Occipital lobe (tissue), 2 donors: ENCODE data around the gene CCR9. TPM values are rescaled to one million over a fixed set of nuclear protein-coding genes. Genes with fewer than 3 reads are reported as not detected.
"Not testable (repeated sequence)": the region's sequence is repeated elsewhere in the genome, so short reads cannot be mapped to it uniquely, and the experiment has no call there.

ENCODE experiments used
- DNase-seq: peaks from one replicate; lab custom pipeline; 2025; lab: John Stamatoyannopoulos, UW
- total RNA-seq: library from RNA; depleted of rRNA; stranded (reverse); fragments of >200 nt; gene quantifications from one replicate; pipeline ENCODE4 v1.2.3, GENCODE V29; 2014

The CCR9 gene, protein sequence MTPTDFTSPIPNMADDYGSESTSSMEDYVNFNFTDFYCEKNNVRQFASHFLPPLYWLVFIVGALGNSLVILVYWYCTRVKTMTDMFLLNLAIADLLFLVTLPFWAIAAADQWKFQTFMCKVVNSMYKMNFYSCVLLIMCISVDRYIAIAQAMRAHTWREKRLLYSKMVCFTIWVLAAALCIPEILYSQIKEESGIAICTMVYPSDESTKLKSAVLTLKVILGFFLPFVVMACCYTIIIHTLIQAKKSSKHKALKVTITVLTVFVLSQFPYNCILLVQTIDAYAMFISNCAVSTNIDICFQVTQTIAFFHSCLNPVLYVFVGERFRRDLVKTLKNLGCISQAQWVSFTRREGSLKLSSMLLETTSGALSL
- total RNA-seq: 0.16 TPM

DNA sequence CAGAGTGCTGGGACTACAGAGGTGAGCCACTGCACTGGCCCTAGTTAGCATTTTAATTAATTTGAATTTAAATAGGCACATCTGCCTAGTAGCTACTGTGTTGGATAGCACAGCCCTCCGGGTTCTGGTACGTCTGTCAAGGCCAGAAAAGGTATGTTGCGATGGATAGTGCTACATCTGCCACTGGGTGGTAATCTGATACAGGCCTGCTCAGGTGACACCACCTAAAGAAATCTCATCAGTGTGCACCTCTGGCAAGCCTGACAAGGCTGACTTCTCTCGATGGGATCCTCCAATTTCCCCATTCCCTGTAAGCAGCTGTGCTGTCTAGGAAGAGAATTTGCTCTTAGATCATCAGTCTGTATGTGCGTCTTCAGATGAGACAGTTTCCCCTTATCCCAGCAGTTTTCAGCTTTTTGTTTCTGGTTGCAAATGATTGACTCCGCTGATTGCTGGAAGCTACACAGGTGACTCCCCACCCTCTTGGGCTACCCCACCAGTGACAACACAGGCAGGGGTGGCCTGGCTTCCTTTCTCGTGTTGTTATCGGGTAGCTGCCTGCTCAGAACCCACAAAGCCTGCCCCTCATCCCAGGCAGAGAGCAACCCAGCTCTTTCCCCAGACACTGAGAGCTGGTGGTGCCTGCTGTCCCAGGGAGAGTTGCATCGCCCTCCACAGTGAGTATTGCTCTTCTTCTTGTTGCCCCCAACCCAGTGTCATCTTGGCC, at the start of gene CCR9:
Gene CCR9, plus strand, starts transcription at position 565 of the 727 bp plus-strand sequence. CDS start 8,391 bp downstream, outside the sequence.
- DNase-seq: no peak

DNA sequence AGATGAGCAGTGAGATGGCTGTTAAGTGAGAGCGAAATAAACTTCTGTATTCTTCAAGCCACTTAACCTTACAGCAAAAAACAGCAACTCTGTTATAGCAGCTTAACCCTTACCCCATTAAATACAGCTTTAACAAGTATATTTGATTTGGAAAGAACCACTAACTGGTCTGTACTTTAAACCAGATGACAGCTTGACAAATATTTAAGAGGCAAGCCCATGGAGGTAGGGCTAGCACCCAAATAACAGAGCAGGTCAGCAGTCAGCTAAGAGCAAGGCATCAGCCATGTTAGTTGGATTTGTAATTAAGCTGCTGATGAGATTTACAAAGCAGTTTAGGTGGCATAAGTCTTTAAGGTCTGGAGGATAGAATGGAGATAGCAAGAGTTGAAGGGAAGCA, 47.9 kb upstream of the CCR9 start:
- no peak for DNase-seq

DNA sequence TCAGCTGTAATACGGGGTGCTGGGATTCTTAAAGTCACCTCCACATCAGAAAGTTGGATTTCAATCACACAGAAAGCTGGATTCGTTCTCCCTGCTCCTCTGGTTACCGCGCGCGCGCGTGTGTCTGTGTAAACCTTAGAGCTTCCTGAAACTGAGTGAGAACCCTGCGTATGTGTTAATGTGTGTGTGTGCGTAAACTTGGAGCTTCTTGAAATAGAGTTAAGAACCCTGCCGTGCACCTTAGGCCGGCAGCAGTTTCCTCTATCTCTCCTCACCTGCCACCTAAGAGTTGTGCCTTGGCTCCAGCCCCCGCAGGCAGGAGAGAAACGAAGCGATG, 45.0 kb upstream of the CCR9 start:
- DNase-seq: no peak

DNA sequence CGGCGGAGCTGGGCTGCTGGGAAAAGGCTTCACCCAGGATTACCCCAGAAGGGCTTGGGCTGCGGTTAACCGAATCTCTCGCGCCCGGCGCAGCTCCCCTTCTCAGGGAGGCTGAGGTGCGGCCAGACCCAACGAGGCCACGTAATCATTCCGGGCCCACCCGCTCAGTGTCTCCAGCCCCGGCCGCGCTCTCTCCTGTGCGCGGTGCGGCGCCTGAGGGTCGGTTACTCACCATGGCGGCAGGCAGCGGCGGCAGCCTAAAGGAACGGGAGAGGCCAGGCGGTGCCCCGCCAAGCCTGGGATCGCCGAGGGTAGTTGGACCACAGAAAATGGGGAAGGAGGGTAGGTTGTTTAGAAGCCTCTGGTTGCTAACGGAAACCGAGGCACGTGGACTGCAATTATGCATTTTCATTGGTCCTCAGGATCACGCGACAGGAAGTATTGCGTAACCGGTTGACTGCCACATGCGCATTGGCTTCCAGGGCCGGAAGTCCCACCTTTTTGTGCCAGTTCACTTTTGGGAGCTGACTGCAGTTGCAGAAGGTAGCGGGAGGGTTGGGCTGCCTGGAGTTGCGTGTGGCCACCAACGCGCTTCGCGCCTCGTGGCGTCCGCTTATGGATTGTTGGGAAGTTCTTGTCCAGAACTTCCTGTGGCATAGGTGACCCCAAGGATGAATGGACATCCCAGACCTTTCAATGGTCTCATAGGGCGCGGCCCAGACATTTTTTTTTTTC, 44.4 kb upstream of the CCR9 start, which contains the start of gene LZTFL1:
Gene LZTFL1, minus strand, starts transcription at position 363 of the 735 bp plus-strand sequence. Its CDS starts 128 bp downstream, at position 235.
- DNase-seq: peak; percentile 83

DNA sequence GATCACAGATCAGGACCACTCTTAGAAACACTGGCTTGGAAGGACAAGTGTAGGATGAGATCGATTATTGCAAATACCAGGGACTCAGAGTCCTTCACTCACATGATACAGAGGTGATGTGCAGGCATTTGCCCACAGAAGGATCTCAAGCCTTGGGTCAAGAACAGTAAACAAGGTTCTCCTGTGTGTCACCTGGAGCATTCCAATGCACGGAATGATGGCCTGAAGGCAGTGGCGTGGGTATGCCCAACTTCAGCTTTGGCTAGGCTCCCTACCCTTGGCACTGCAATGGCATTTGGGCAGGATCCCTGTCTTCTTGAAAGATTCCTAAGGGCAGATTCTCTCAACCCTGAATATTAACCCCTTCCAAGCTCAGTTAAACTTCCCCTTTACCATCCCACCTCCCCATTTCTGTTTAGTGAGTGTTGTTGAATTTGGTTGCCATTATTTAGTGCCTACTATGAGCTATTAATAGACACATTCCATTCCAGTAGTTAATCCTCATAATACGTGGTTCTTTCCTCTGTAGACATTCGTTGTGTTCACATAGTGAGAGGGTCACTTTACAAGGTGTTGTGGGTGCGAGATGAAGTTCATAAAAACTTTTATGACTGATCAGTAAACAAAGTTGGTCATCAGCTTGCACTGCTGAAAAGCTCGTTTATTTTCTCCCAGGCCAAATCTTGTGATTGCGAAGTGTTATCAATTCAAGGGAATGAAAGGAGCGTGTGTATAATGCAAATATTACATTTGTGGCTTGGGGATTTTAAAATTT, 43.3 kb upstream of the CCR9 start:
- DNase-seq: no peak

DNA sequence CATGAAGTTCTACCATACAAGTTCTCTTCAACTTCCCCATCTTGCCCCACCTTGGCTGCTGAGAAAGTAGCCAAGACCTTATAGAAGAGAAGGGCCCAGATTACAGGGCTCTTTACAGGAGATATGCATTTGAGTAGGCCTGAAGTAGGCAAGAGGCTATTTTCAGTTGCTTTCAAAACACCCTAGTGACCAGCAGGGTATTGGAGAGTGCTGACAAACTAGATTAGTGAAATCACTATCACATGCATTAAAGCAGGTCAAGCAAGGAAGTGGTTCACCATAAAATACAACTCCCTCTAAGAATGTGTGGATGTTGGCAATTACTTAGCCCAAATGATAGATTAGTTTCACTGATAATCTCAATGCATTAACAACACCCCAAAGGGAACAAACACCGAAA, 41.7 kb upstream of the CCR9 start:
- no peak for DNase-seq

DNA sequence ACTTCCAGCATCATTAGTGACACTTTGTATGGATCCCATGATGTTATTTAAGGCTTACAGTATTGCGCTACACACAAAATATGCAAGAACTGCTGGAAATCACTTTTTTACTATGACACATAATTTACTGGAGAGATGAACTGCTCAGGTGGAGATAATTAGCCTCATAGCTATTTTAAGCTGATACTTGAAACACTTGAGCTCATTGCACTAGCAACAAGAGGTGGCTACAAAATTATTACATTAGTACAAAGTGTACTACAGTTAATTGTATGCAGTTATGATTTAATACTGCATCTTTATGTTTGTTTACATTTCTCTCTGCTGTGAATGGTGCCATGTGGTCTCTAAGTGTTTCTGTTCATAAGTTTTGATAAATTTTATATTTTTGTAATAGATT, 38.0 kb upstream of the CCR9 start:
- no peak for DNase-seq

DNA sequence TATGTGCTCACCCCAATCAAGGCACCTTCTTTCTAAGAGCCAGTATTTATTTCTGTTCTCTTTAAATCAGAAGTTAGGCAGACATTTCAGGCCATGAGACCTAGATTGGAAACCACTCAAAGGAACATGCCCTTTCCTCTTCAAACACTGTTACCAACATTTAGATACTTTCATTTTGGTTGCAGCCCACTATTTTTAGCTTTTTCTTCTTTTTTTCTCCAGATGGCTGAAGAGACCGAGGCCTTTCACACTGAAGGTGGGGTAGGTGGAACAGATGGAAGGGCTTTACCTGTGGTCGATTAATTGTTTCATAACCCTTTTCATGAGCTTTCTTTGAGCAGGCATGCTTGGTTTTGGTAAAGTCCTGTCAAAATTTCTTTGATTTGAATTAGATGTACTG, 33.5 kb upstream of the CCR9 start:
- no peak for DNase-seq

DNA sequence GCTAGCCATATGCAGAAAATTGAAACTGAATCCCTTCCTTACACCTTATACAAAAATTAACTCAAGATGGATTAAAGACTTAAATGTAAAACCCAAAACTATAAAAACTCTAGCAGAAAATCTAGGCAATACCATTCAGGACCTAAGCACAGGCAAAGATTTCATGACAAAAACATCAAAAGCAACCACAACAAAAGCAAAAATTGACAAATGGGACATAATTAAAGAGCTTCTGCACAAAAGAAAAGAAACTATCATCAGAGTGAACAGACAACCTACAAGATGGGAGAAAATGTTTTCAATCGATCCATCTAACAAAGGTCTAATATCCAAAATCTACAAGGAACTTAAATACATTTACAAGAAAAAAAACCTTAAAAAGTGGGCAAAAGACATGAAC, 30.0 kb upstream of the CCR9 start:
- DNase-seq: not testable (repeated sequence)

DNA sequence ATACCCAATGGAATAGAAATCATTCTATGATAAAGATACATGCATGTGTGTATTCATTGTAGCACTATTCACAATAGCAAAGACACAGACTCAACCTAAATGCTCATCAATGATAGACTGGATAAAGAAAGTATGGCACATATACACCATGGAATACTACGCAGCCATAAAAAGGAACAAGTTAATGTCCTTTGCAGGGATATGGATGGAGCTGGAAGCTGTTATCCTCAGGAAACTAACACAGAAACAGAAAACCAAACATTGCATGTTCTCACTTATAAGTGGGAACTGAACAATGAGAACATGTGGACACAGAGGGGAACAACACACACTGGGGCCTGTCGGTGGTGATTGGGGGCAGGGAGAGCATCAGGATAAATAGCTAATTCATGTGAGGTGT, 29.3 kb upstream of the CCR9 start:
- not testable (repeated sequence) for DNase-seq

DNA sequence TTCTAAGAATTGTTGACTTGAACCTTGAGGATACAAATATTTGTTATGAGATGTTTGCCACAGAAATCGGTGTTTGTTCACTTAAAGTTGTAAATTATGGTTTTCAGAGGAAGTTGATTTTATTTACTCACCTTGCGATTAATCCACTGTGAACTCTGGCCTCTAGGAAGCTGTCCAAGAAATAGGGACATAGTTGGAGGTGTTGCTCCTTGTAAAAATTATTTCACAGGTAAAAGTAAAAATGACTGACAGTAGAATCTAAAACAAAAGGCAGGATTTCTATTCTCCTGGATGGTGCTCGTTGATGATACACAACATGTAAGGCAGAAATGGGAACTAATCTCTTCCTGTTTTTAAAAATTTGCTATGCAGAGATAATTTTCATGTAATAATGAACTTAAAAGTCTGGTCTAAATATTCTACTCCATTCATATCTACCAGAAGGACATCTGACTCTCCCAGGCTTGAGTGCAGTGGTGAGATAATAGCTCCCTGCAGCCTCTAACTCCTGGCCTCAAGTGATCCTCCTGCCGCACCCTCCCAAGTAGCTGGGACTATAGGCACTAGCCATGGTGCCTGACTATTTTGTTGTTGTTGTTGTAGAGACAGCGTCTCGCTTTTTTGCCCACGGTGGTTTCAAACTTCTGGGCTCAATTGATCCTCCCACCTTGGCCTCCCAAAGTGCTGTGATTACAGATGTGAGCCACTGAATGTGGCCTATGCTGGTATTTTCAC, 27.4 kb upstream of the CCR9 start:
- no peak for DNase-seq

DNA sequence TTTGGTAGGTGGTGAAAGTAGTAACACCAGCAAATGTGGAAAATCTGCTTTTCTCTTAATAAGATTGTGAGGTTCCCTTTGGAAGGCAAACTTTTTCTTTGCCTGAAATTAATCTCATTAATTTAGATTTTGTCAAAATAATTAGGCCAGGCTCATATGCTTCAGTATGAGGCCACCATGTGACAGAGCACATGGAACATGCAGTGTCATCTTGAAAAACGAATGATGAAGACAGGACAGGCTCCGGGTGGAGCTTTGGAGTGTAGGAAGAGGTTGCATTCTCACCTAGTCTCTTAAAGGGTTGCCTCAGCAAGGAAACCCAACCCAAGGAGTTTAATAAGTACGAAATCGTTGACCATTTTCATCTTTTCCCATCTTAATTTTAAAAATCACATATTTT, 25.9 kb upstream of the CCR9 start:
- no peak for DNase-seq

DNA sequence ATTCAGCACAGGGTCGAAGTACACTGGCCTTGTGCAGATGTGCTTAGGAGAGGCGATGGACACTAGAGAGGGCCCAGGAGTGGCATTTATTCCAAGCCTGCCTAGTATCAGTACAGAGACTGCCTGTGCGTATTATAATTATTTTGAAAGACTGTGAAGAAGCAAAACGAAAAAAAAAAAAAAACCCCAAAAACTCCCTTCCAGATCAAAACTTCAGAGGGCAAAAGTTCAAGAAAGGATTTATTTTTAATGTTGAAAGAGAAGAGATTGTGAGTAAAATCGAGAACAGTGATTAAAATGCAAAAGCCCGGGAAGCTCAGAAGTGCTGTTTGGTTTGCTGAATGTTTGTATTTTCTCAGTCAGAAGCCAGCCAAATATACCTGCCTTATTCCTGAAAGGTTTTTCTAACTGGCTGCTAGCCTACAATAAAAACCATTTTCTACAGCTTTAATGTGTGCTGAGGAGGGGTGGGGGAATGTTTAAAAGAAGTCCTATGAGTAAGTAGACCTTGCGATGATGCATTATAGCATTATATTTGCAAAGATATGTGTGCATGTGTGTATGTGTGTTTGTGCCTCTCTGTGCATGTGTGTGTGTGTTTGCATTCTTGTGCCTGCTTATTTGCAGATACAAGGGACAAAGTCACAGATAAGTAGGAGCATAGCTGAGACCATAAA, 25.2 kb upstream of the CCR9 start:
- no peak for DNase-seq

DNA sequence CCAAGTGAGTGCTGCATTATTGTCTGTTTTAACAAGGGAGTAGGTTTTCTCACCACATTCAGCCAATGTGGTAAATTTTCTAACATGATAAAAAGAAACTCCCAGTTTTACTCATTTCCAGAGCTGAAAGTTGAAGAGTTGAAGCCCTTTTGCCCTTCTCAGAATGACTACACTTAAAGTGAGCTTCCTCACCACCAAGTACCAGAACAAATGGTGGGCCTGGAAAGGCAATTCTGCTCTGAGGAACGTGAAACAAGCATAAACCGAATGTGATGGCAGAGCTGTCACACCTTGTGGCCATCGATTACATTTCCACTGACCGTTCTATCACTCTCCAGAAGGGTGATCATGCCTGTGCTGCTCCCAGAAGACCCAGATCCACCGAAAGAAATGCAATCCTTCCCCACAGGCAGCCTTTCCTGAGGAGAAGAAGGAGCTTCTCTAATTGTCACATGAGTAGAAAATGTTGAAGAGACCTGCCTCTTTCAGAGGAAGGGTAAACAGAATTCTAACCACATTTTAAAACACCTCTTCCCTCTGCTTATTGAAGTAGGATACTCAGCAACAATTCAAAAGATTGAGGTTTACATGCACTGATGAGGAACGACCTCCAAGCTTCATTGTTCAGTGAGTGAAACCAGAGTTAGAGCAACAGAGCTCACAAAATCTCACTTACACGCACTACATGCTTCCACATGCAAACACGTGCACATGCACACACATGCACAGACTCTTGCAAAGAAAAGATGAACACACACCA, 21.4 kb upstream of the CCR9 start:
- DNase-seq: no peak

DNA sequence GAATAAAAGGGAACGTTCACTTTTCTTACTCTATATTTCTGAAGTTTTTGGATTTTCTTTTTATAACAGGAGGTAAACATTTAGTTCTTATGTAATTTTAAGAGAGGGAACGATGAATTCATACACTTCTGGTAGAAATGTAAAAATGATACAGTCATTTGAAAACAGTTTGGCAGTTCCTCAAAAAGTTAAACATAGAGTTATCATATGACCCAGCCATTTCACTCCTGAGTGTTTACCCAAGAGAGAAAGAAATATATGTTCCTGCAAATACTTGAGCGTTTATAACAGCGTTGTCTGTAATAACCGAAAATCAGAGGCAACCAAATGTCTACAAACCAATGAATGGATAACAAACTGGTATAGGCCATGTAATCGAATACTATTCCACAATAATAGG, 20.8 kb upstream of the CCR9 start:
- no peak for DNase-seq

DNA sequence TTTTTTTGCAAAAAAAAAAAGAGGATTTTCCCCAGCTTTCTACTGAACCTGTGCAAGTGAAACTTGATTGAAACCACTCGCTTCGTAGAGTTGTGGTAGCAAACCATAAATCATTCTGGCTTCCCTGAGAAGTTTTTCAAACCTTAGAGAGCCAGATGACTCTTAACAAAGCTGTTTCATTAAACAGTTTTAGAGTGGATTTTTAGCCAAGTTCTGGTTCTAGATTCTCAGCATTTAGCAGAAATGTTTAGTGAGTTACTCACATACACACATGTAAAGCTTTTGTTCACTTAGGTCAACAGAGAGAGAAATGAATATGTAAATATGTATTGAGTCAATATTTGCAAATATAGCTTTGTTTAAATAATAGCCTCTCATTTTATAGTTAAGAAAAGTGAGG, 18.1 kb upstream of the CCR9 start:
- no peak for DNase-seq

DNA sequence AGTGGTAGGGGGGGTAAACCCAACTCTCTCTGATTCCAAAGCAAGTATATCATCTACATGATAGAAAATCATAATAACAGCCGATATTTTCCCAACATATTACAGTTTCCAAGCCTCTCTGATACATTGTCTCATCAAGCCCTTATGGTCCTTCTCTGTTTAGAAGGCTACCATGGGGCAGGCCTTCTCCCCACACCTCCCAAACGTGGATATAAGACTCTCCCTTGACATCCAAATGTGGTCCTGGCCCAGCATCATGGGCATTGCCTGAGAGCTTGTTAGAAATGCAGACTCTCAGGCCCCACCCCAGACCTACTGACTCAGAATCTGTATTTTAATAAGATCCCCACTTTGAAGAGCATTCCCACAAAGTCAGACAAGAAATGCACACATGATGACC, 17.7 kb upstream of the CCR9 start:
- DNase-seq: no peak

DNA sequence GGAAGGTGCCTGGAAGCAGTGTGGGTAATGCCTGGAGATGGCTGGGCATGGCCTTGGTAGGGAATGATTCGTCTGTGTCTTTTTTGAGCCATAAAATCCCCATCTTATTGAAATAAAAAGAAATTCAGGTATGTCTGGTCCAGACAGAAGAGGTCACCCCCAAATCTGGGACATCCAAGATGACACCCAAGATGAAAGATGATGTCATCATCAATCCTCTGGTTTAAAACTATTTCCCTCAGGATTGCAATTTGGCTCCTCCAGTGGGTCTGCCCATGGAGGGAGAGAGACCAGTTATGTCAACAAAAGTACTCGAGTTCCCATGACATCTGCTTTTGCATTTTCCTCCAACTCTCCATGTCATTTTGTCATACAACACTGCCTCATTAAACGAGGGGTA, 16.7 kb upstream of the CCR9 start:
- no peak for DNase-seq

DNA sequence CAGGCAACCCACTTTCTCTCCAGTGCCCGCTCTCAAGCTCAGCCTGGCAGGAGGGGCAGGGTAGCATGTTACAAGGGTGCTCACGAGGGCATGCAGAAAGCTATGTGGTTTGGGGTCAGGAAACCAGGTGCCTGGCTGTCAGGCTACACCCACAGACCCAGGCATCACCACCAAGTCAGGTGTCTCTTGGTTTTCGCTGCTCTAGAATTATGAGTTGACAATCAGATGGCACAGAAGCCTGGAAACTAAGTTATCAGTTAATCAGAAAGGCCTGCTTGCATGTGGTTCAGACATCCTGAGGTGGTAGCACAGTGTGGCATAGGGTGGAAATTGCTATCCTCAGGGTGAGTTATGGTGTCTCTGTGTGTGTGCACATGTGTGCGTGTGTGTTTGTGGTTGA, 16.2 kb upstream of the CCR9 start:
- DNase-seq: no peak

DNA sequence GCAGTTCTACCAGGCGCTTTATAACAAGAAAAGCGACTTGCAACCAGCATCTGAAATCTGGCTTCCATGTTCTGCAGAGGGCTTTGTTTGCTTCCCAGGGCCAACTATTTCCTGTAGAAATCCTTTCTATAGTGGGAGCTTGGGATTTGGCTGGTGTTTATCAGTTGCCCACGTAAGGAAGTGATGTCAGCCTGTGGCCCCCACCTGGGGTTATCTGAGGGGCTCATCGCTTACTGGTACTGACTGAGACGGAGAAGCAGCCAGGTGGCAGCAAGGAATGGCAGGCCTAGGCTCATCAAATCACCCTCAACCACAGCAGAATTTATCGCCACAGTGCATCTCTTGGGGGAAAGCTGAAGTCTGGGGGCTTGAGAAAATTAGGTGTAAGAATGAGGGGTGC, 14.6 kb upstream of the CCR9 start:
- DNase-seq: no peak
